SU-DHL-6 (cell line): Measurements from ENCODE around the gene BCAS3.

ENCODE experiments used
- H2AFZ ChIP-seq: fragments of 200-600 bp; sonication (generic); 2 replicates; pipeline ENCODE4 v1.6.1; 2014; ENCODE audit warnings: low read depth, mild to moderate bottlenecking, moderate library complexity, mixed read lengths, antibody characterized with exemption, low read length; ENCODE audit not compliant: severe bottlenecking
- H3F3A ChIP-seq: fragments of 200-600 bp; shearing (Covaris generic); 2 replicates; pipeline ENCODE4 v1.6.0; 2016; ENCODE audit warnings: antibody characterized with exemption, mild to moderate bottlenecking; ENCODE audit not compliant: insufficient read depth
- H3K27ac ChIP-seq: fragments of 200-600 bp; sonication (generic); 2 replicates; pipeline ENCODE4 v1.5.1; 2016; ENCODE audit warnings: low read depth, mild to moderate bottlenecking, low read length, moderate library complexity, mixed read lengths
- H3K27me3 ChIP-seq: fragments of 200-600 bp; sonication (generic), shearing (Covaris generic); 2 replicates; pipeline ENCODE4 v1.6.0; 2014; ENCODE audit warnings: mild to moderate bottlenecking, low read length
- H3K36me3 ChIP-seq: fragments of 200-600 bp; sonication (generic); 2 replicates; pipeline ENCODE4 v1.6.1; 2014; ENCODE audit warnings: mild to moderate bottlenecking, low read length, mixed read lengths
- H3K4me2 ChIP-seq: fragments of 300-600, 200-600 bp; shearing (Covaris generic), sonication (generic); 2 replicates; pipeline ENCODE4 v1.6.0; 2014; ENCODE audit warnings: low read length, low read depth, mild to moderate bottlenecking; ENCODE audit not compliant: poor library complexity, severe bottlenecking
- H3K4me3 ChIP-seq: fragments of 200-600 bp; sonication (generic); 2 replicates; pipeline ENCODE4 v1.5.1; 2014; ENCODE audit warnings: antibody characterized with exemption, low read length, mild to moderate bottlenecking, mixed read lengths; ENCODE audit not compliant: insufficient read depth, poor library complexity, severe bottlenecking
- H3K79me2 ChIP-seq: fragments of 200-600 bp; sonication (generic); 2 replicates; pipeline ENCODE4 v1.6.1; 2014; ENCODE audit warnings: mild to moderate bottlenecking, low read length, moderate library complexity; ENCODE audit not compliant: insufficient read depth
- H3K9ac ChIP-seq: fragments of 200-600 bp; sonication (generic); 2 replicates; pipeline ENCODE4 v1.7.0; 2014; ENCODE audit warnings: mild to moderate bottlenecking, low read length
- H3K9me2 ChIP-seq: fragments of 200-600 bp; sonication (generic); replicated peaks from 2 replicates; pipeline ENCODE4 v1.6.1; 2014; ENCODE audit warnings: low read length; ENCODE audit not compliant: insufficient read depth
- H3K9me3 ChIP-seq: fragments of 200-600 bp; sonication (generic); 2 replicates; pipeline ENCODE4 v1.6.1; 2014; ENCODE audit warnings: low read length, mixed read lengths; ENCODE audit not compliant: insufficient read depth
- H4K20me1 ChIP-seq: fragments of 200-600 bp; sonication (generic); 2 replicates; pipeline ENCODE4 v1.6.1; 2014; ENCODE audit warnings: low read depth, mild to moderate bottlenecking, antibody characterized with exemption, low read length, moderate library complexity, mixed read lengths
- CTCF ChIP-seq: fragments of 200-600 bp; sonication (generic); IDR thresholded peaks from one replicate; pipeline ENCODE4 v1.5.1; 2017; ENCODE audit warnings: antibody characterized with exemption, mild to moderate bottlenecking, low read length, moderate library complexity; ENCODE audit not compliant: insufficient read depth, poor library complexity, severe bottlenecking
- EZH2phosphoT487 ChIP-seq: fragments of 200-600 bp; sonication (generic), shearing (Covaris generic); conservative IDR thresholded peaks from 2 replicates; pipeline ENCODE4 v1.6.1; 2018; ENCODE audit warnings: mild to moderate bottlenecking, antibody characterized with exemption, low read length, moderate library complexity, mixed read lengths

Gene BCAS3

GRCh38 chr17:60857556-60858080 is 180.0 kb downstream of the BCAS3 start:
- no peaks in the 10 kb centered on the region for H3K27me3 ChIP-seq
- H3K9me2 ChIP-seq: no peaks in the 10 kb centered on the region
- H3K27ac ChIP-seq: no peak overlapping the region
- no peak overlapping the region for H3K4me2 ChIP-seq
- no peaks in the 10 kb centered on the region for H3F3A ChIP-seq
- H4K20me1 ChIP-seq: no peaks in the 10 kb centered on the region
- H3K9ac ChIP-seq: no peak overlapping the region
- no peaks in the 10 kb centered on the region for H3K9me3 ChIP-seq
- H3K79me2 ChIP-seq: no peaks in the 10 kb centered on the region
- no peaks in the 10 kb centered on the region for H3K36me3 ChIP-seq
- H2AFZ ChIP-seq: no peak overlapping the region
- TF ChIP-seq CTCF: no peak
- TF ChIP-seq EZH2phosphoT487: no peak
- H3K4me3 ChIP-seq: no peak overlapping the region

- no peak overlapping the region for H3K4me3 ChIP-seq
- H3K27me3 ChIP-seq: no peaks in the 10 kb centered on the region
- H3K27ac ChIP-seq: no peak overlapping the region
- no peak overlapping the region for H2AFZ ChIP-seq
- no peaks in the 10 kb centered on the region for H3K79me2 ChIP-seq
- H4K20me1 ChIP-seq: no peaks in the 10 kb centered on the region
- H3F3A ChIP-seq: no peaks in the 10 kb centered on the region
- no peaks in the 10 kb centered on the region for H3K36me3 ChIP-seq
- H3K9me3 ChIP-seq: no peaks in the 10 kb centered on the region
- TF ChIP-seq EZH2phosphoT487 (no peak), CTCF (no peak)
- H3K4me2 ChIP-seq: no peak overlapping the region
- no peaks in the 10 kb centered on the region for H3K9me2 ChIP-seq
- H3K9ac ChIP-seq: no peak overlapping the region
Observed at GRCh38 chr17:60862482-60862881, 184.8 kb downstream of the BCAS3 start.

GRCh38 chr17:60863892-60864707 is 186.4 kb downstream of the BCAS3 start:
- H3K79me2 ChIP-seq: no peaks in the 10 kb centered on the region
- no peak overlapping the region for H3K27ac ChIP-seq
- no peaks in the 10 kb centered on the region for H3F3A ChIP-seq
- H3K9me3 ChIP-seq: no peaks in the 10 kb centered on the region
- H3K9ac ChIP-seq: no peak overlapping the region
- no peaks in the 10 kb centered on the region for H4K20me1 ChIP-seq
- no peaks in the 10 kb centered on the region for H3K27me3 ChIP-seq
- no peak for TF ChIP-seq CTCF
- no peak for TF ChIP-seq EZH2phosphoT487
- H3K4me2 ChIP-seq: no peak overlapping the region
- H2AFZ ChIP-seq: no peak overlapping the region
- no peaks in the 10 kb centered on the region for H3K36me3 ChIP-seq
- no peak overlapping the region for H3K4me3 ChIP-seq
- H3K9me2 ChIP-seq: no peaks in the 10 kb centered on the region
